GM12878 (cell line): ENCODE results near the gene CTIF. TPM values are rescaled to one million over a fixed set of nuclear protein-coding genes. Genes with fewer than 3 reads are reported as not detected.
A peak's percentile ranks its signal among the peaks of the same experiment; 100 is the strongest.

ENCODE experiments used
- ATAC-seq: fragments of 200-7000 bp; cut with Tn5 transposase; 3 replicates; pipeline ENCODE4 v1.9.1; 2020; ENCODE audit warnings: mild to moderate bottlenecking, moderate library complexity
- BruUV-seq: library from RNA; stranded (reverse); fragments of 400-500 nt; replicated peaks from 2 replicates; lab custom pipeline; 2021; lab: Mats Ljungman, UMichigan
- CTCF ChIA-PET: fragments of 300-600 bp; sonication (Branson Sonifier 250); formaldehyde crosslinking; extraction: SDS; loops from one replicate; lab custom pipeline; 2021; ENCODE audit warnings: inconsistent platforms; lab: Yijun Ruan, JAX
- POLR2A ChIA-PET: fragments of 350-600 bp; formaldehyde crosslinking; extraction: SDS; loops from one replicate; lab custom pipeline; 2021; ENCODE audit warnings: inconsistent platforms; lab: Charles Lee
- RAD21 ChIA-PET: fragments of 300-600 bp; sonication (Branson Sonifier 250); formaldehyde crosslinking; loops from one replicate; lab custom pipeline; 2023; ENCODE audit warnings: antibody characterized with exemption; ENCODE audit not compliant: unreplicated experiment; lab: Charles Lee
- SMC1A ChIA-PET: fragments of 300-600 bp; sonication (Branson Sonifier 250); formaldehyde crosslinking; loops from one replicate; lab custom pipeline; 2023; ENCODE audit not compliant: unreplicated experiment, uncharacterized antibody; lab: Charles Lee
- DNase-seq: peaks from one replicate; pipeline ENCODE4 v3.0.0-alpha.2; 2011; ENCODE audit warnings: low read depth, low spot score
- FAIRE-seq: peaks from 3 replicates; lab custom pipeline; 2011; peaks lifted over from hg19 to GRCh38; lab: Jason Lieb, UNC
- H2AFZ ChIP-seq: 2 replicates; pipeline ENCODE4 v1.6.0; 2011; ENCODE audit warnings: low read depth, low read length, control low read depth; ENCODE audit not compliant: control insufficient read depth
- H3K27ac ChIP-seq: 2 replicates; pipeline ENCODE4 v1.5.1; 2011; ENCODE audit warnings: control low read depth; ENCODE audit not compliant: control insufficient read depth, insufficient read depth
- H3K27me3 ChIP-seq, 2 experiments: replicated peaks in 1 of 2; 2 replicates each; pipeline versions ENCODE4 v1.6.0 to v1.6.1; 2011; ENCODE audit warnings: low read length in 1 of 2; ENCODE audit not compliant: control insufficient read depth in 2 of 2, insufficient read depth in 2 of 2
- H3K36me3 ChIP-seq, 2 experiments: 2 replicates each; pipeline ENCODE4 v1.5.1; 2011; ENCODE audit warnings: low read length in 1 of 2; ENCODE audit not compliant: control insufficient read depth in 2 of 2, insufficient read depth in 2 of 2
- H3K4me1 ChIP-seq: 2 replicates; pipeline ENCODE4 v1.6.1; 2011; ENCODE audit warnings: mild to moderate bottlenecking, low read length, moderate library complexity, mixed read lengths; ENCODE audit not compliant: control insufficient read depth, insufficient read depth
- H3K4me2 ChIP-seq: 2 replicates; pipeline ENCODE4 v1.6.0; 2011; ENCODE audit warnings: control low read depth; ENCODE audit not compliant: control insufficient read depth, insufficient read depth
- H3K4me3 ChIP-seq: fragments of 200-600 bp; sonication (generic); 2 replicates; pipeline ENCODE4 v1.5.1; 2016
- H3K79me2 ChIP-seq: 2 replicates; pipeline ENCODE4 v1.6.0; 2011; ENCODE audit warnings: low read length; ENCODE audit not compliant: control insufficient read depth, insufficient read depth
- H3K9ac ChIP-seq: 2 replicates; pipeline ENCODE4 v1.8.0; 2011; ENCODE audit warnings: low read length, control low read depth, mixed read lengths; ENCODE audit not compliant: control insufficient read depth, insufficient read depth
- H3K9me3 ChIP-seq: replicated peaks from 3 replicates; pipeline ENCODE4 v1.5.1; 2011; ENCODE audit warnings: mild to moderate bottlenecking, low read length; ENCODE audit not compliant: control insufficient read depth, insufficient read depth
- H4K20me1 ChIP-seq: 2 replicates; pipeline ENCODE4 v1.6.0; 2011; ENCODE audit not compliant: control insufficient read depth, insufficient read depth
- BCL3 ChIP-seq: IDR thresholded peaks from 2 replicates; pipeline ENCODE4 v1.6.1; 2011; ENCODE audit warnings: borderline replicate concordance, low read depth, mild to moderate bottlenecking, moderate library complexity, low read length; ENCODE audit not compliant: insufficient read depth, poor library complexity, severe bottlenecking
- BRCA1 ChIP-seq: IDR thresholded peaks from 2 replicates; pipeline ENCODE4 v1.6.1; 2011; ENCODE audit warnings: low read depth, low read length, improper control_type of control experiment
- CBFB ChIP-seq: IDR thresholded peaks from 2 replicates; pipeline ENCODE4 v1.6.1; 2016; ENCODE audit warnings: antibody characterized with exemption, low read depth
- CEBPB ChIP-seq, 2 experiments: fragments of 150-350 bp in 1 of 2; IDR thresholded peaks; 2 replicates each; pipeline ENCODE4 v1.6.1; 2012 to 2014; ENCODE audit warnings: low read depth in 2 of 2, low read length in 2 of 2, borderline replicate concordance in 1 of 2, inconsistent platforms in 1 of 2
- CREM ChIP-seq: IDR thresholded peaks from 2 replicates; pipeline ENCODE4 v1.6.1; 2014; ENCODE audit warnings: antibody characterized with exemption, low read depth
- EZH2 ChIP-seq: IDR thresholded peaks from 2 replicates; pipeline ENCODE4 v1.6.1; 2012; ENCODE audit warnings: low read depth, mild to moderate bottlenecking, control low read depth, inconsistent platforms, low read length, borderline replicate concordance; ENCODE audit not compliant: control insufficient read depth
- GABPA ChIP-seq: IDR thresholded peaks from 2 replicates; pipeline ENCODE4 v1.6.1; 2014; ENCODE audit warnings: antibody characterized with exemption, low read depth, mild to moderate bottlenecking, inconsistent platforms
- KDM1A ChIP-seq: fragments of 200-600 bp; sonication (generic); IDR thresholded peaks from 2 replicates; pipeline ENCODE4 v1.6.1; 2016; ENCODE audit warnings: borderline replicate concordance
- NFXL1 ChIP-seq: fragments of 450-650 bp; IDR thresholded peaks from 2 replicates; pipeline ENCODE4 v1.6.1; 2017; ENCODE audit warnings: antibody characterized with exemption, mild to moderate bottlenecking, borderline replicate concordance
- NR2C2 ChIP-seq: IDR thresholded peaks from 2 replicates; pipeline ENCODE4 v1.6.1; 2011; ENCODE audit warnings: borderline replicate concordance, low read depth; ENCODE audit not compliant: control insufficient read depth, insufficient read length
- PAX8 ChIP-seq: fragments of 450-650 bp; IDR thresholded peaks from 2 replicates; pipeline ENCODE4 v1.6.1; 2017; ENCODE audit warnings: mild to moderate bottlenecking, moderate library complexity
- RCOR1 ChIP-seq: conservative IDR thresholded peaks from 2 replicates; pipeline ENCODE4 v1.6.1; 2012; ENCODE audit warnings: low read depth, low read length, improper control_type of control experiment
- RELA ChIP-seq: fragments of 450-650 bp; IDR thresholded peaks from 2 replicates; pipeline ENCODE4 v1.8.0; 2014; ENCODE audit warnings: borderline replicate concordance; ENCODE audit not compliant: partially characterized antibody
- SMC3 ChIP-seq: IDR thresholded peaks from 2 replicates; pipeline ENCODE4 v1.6.1; 2011; ENCODE audit warnings: low read length, improper control_type of control experiment, borderline replicate concordance
- SREBF2 ChIP-seq: IDR thresholded peaks from 2 replicates; pipeline ENCODE4 v1.6.1; 2012; ENCODE audit warnings: mild to moderate bottlenecking, low read length
- YBX1 ChIP-seq: fragments of 450-650 bp; IDR thresholded peaks from 2 replicates; pipeline ENCODE4 v1.6.1; 2016; ENCODE audit warnings: antibody characterized with exemption
- ZBED1 ChIP-seq: IDR thresholded peaks from 2 replicates; pipeline ENCODE4 v1.6.1; 2016; ENCODE audit warnings: borderline replicate concordance
- ZNF274 ChIP-seq: IDR thresholded peaks from one replicate; pipeline ENCODE4 v1.8.0; 2011; ENCODE audit not compliant: insufficient read length, insufficient read depth
- in situ Hi-C: fragments of 300-500 bp; cut with MboI; formaldehyde crosslinking; loops from 9 replicates; pipeline ENCODE4 v1.14.3; 2018; ENCODE audit warnings: mixed read lengths
- intact Hi-C: fragments of 100-400 bp; cut with micrococcal nuclease; formaldehyde crosslinking; loops from one replicate; pipeline ENCODE4 v1.14.2; 2022; ENCODE audit not compliant: unreplicated experiment
- polyA plus RNA-seq, 11 experiments: library from polyadenylated mRNA; depleted of rRNA in 4 of 11; unstranded in 6 of 11; stranded (reverse) in 5 of 11; fragments of >200 nt; fragmentation: Nextera tagmentation in 4 of 11; fragmentation: Illumina TruSeq in 1 of 11; extraction: Ambion mirVana in 4 of 11; extraction: Trizol in 1 of 11; gene quantifications; 1 replicate in 1 of 11; 2 replicates in 10 of 11; pipeline versions ENCODE4 v1.2.1 to v1.2.3, GENCODE V29; 2011 to 2016; ENCODE audit warnings: inconsistent platforms in 2 of 11, missing spikeins in 2 of 11, low read depth in 1 of 11
- total RNA-seq, 4 experiments: library from RNA; depleted of rRNA in 3 of 4; stranded (reverse); fragments of >200 nt in 3 of 4; fragmentation: Illumina TruSeq in 1 of 4; extraction: Trizol in 1 of 4; gene quantifications; 2 replicates each; pipeline versions ENCODE4 v1.2.1 to v1.2.3, GENCODE V29; 2013 to 2021

Gene CTIF
- total and polyA plus RNA-seq, 10 of the 15 experiments (the other 5 are each of a cell fraction or from before 2014, with no cell fraction given): 0.06 to 11.6 (median 2.5) TPM

GRCh38 chr18:48810805-48811204, 272.0 kb downstream of the CTIF start:
- ChIA-PET POLR2A (interaction anchor here (0.6 to 4.2 kb wide), 9 partner anchors 9 to 1370 kb away, joined by 3 to 23 read pairs (median 4); no protein-coding TSS in a partner anchor), SMC1A (interaction anchor here (1.0 to 12.6 kb wide), 9 partner anchors 9 to 133 kb away, joined by 3 to 129 read pairs (median 6); no protein-coding TSS in a partner anchor), RAD21 (interaction anchor here (0.7 to 7.3 kb wide), 10 partner anchors 9 to 367 kb away, joined by 3 to 61 read pairs (median 6); no protein-coding TSS in a partner anchor), CTCF (interaction anchor here (1.0 to 1.6 kb wide), 7 partner anchors 9 to 137 kb away, joined by 3 to 6 read pairs (median 3); no protein-coding TSS in a partner anchor)
- no peaks in the 10 kb centered on the region for H3K79me2 ChIP-seq
- no peak overlapping the region for H2AFZ ChIP-seq
- H3K27me3 ChIP-seq: no peaks in the 10 kb centered on the region
- DNase-seq (no peak), FAIRE-seq (no peak), ATAC-seq (no peak)
- H3K27ac ChIP-seq: peak overlapping the region; percentile 5; the same call in 1 of the 2 replicates
- no peak overlapping the region for H3K9ac ChIP-seq
- no peaks in the 10 kb centered on the region for H4K20me1 ChIP-seq
- intact Hi-C loops: no loop called here
- H3K9me3 ChIP-seq: no peaks in the 10 kb centered on the region
- TF ChIP-seq SREBF2 (no peak), CREM (no peak), RCOR1 (no peak), GABPA (no peak), BRCA1 (no peak), NFXL1 (no peak), SMC3 (no peak), RELA (no peak), ZNF274 (no peak), CEBPB (IDR thresholded peaks at IDR 0.05; ENCODE audit: borderline replicate concordance in 1 of 2, low read depth in 2 of 2, low read length in 2 of 2) (no peak), CBFB (no peak), PAX8 (no peak), BCL3 (no peak), KDM1A (no peak), ZBED1 (no peak), NR2C2 (no peak), YBX1 (no peak), EZH2 (no peak)
- BruUV-seq: no TSS peak
- H3K4me2 ChIP-seq: no peak overlapping the region
- H3K36me3 ChIP-seq: no peaks in the 10 kb centered on the region
- in situ Hi-C loops: loop anchor here (25.0 kb wide), 1 partner anchor 1476 kb away; the partner anchor contains the start of genes CXXC1 and MBD1
- peaks cover 45% of the 10 kb centered on the region for H3K4me1 ChIP-seq
- no peak overlapping the region for H3K4me3 ChIP-seq
